RWPE2 (cell line): ENCODE results near the gene APOA1.
A peak's percentile ranks its signal among the peaks of the same experiment; 100 is the strongest.

Experiments
- ATAC-seq: fragments of 200-7000 bp; cut with Tn5 transposase; 3 replicates; pipeline ENCODE4 v1.9.1; 2021; ENCODE audit warnings: low read depth
- DNase-seq: peaks from one replicate; pipeline ENCODE4 v3.0.0-alpha.2; 2020; ENCODE audit warnings: low spot score
- H3K27ac ChIP-seq: fragments of 450-650 bp; 2 replicates; pipeline ENCODE4 v1.5.1; 2017; ENCODE audit warnings: mild to moderate bottlenecking; ENCODE audit not compliant: poor library complexity, severe bottlenecking
- H3K27me3 ChIP-seq: fragments of 250-450 bp; sonication (Bioruptor Pico); 2 replicates; pipeline ENCODE4 v1.5.1; 2021; ENCODE audit warnings: mild to moderate bottlenecking, moderate library complexity; ENCODE audit not compliant: insufficient read depth, poor library complexity, severe bottlenecking
- H3K36me3 ChIP-seq: fragments of 250-450 bp; sonication (Bioruptor Pico); 2 replicates; pipeline ENCODE4 v1.5.1; 2020; ENCODE audit warnings: low read depth, mild to moderate bottlenecking, moderate library complexity
- H3K4me1 ChIP-seq: fragments of 250-450 bp; sonication (Bioruptor Pico); 2 replicates; pipeline ENCODE4 v1.5.1; 2021; ENCODE audit warnings: mild to moderate bottlenecking, moderate library complexity; ENCODE audit not compliant: insufficient read depth, poor library complexity, severe bottlenecking
- H3K4me3 ChIP-seq: fragments of 250-450 bp; sonication (Bioruptor Pico); 2 replicates; pipeline ENCODE4 v1.5.1; 2021; ENCODE audit warnings: mild to moderate bottlenecking, moderate library complexity; ENCODE audit not compliant: severe bottlenecking
- H3K9me3 ChIP-seq: fragments of 250-450 bp; sonication (Bioruptor Pico); 2 replicates; pipeline ENCODE4 v1.5.1; 2021; ENCODE audit warnings: mild to moderate bottlenecking, moderate library complexity; ENCODE audit not compliant: severe bottlenecking
- CTCF ChIP-seq: fragments of 450-650 bp; IDR thresholded peaks from one replicate; pipeline ENCODE4 v1.5.1; 2017; ENCODE audit warnings: mild to moderate bottlenecking, moderate library complexity; ENCODE audit not compliant: poor library complexity, severe bottlenecking

APOA1 gene

DNA sequence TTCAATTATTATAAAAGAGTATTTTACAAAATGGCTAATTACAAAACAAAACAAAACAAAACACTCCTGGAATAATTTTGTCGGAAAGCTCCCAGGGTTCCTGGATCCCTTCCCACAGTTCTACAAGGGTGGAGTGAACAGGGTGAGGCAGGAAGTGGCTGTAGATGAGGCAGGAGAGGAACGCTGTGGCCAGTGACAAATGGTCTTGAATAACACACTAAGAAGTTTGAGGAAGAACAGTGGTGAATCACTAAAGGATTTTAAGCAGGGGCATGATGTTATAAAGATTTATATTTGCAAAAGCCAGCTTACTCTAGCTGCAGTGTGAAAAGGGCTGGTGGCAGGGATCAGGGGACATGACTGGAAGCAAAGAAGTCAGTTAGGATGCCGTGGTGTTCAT lies 33.8 kb upstream of the APOA1 start:
- H3K9me3 ChIP-seq, result no peaks in the 10 kb centered on the region
- no peak for DNase-seq
- H3K27me3 ChIP-seq, result no peaks in the 10 kb centered on the region
- no peak for TF ChIP-seq CTCF
- H3K27ac ChIP-seq, result peak overlapping the region; percentile 70
- peaks cover 36% of the 10 kb centered on the region for H3K36me3 ChIP-seq
- no peak overlapping the region for H3K4me3 ChIP-seq
- H3K4me1 ChIP-seq, result peaks cover 14% of the 10 kb centered on the region
- peak; percentile 97 for ATAC-seq

- Histone ChIP-seq H3K4me1 (peaks cover 14% of the 10 kb centered on the region), H3K27me3 (no peaks in the 10 kb centered on the region), H3K36me3 (peaks cover 36% of the 10 kb centered on the region), H3K27ac (peak overlapping the region; percentile 70), H3K9me3 (no peaks in the 10 kb centered on the region), H3K4me3 (no peak overlapping the region)
- ATAC-seq (no peak), DNase-seq (no peak)
- TF ChIP-seq CTCF, result no peak
These were observed 32.6 kb upstream of the APOA1 start for GRCh38 chr11:116870054-116870453.

DNA sequence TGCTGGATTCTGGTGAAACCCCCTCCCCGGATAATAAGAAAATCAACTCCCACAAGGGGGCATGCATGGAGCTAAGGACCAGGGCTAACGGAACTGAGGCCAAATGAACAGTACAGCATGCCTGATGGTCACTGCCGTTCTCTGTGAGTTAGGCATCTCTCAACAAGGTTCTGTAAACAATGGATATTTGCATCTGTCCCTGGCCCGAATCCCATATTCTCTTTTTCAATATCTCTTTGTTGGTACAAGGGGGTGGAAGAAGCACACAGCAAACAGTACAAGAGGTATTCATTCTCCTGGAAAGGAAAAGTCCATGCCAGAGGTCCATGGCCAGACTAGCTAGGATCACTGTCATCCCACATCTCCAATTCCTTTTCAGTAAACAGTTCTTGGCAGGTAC lies 32.2 kb upstream of the APOA1 start:
- Histone ChIP-seq H3K4me1 (peaks cover 14% of the 10 kb centered on the region), H3K27ac (no peak overlapping the region), H3K27me3 (no peaks in the 10 kb centered on the region), H3K9me3 (no peaks in the 10 kb centered on the region), H3K4me3 (no peak overlapping the region), H3K36me3 (peaks cover 36% of the 10 kb centered on the region)
- TF ChIP-seq CTCF, result no peak
- DNase-seq, result no peak
- no peak for ATAC-seq

- H3K9me3 ChIP-seq, result no peaks in the 10 kb centered on the region
- ATAC-seq (no peak), DNase-seq (no peak)
- H3K27me3 ChIP-seq, result no peaks in the 10 kb centered on the region
- peaks cover 34% of the 10 kb centered on the region for H3K36me3 ChIP-seq
- H3K27ac ChIP-seq, result no peak overlapping the region
- H3K4me3 ChIP-seq, result no peak overlapping the region
- no peak for TF ChIP-seq CTCF
- peaks cover 14% of the 10 kb centered on the region for H3K4me1 ChIP-seq
These were observed 30.6 kb upstream of the APOA1 start for GRCh38 chr11:116868066-116868465.

DNA sequence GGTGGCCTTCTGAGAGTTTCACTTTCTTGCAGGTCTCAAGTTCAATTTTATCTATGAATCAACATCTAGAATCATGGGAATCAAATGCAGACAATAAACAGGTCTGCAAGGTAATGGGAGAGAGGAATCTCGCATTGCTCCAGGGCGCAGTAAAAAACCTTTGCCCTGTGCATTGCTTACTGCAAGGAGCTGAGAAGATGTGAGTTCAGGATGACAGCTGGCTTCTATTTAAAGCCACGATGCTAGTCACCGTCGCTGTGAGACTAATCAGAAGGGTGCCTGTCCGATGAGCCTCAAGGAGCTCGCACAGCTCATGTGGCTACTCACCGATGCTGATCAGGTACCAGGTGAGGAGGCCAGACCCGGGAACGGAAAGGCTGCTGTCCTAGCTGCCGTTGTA lies 30.2 kb upstream of the APOA1 start:
- TF ChIP-seq CTCF, result no peak
- no peaks in the 10 kb centered on the region for H3K9me3 ChIP-seq
- no peak overlapping the region for H3K4me3 ChIP-seq
- DNase-seq, result no peak
- no peak overlapping the region for H3K27ac ChIP-seq
- H3K36me3 ChIP-seq, result peaks cover 29% of the 10 kb centered on the region
- ATAC-seq, result no peak
- H3K4me1 ChIP-seq, result peaks cover 14% of the 10 kb centered on the region
- no peaks in the 10 kb centered on the region for H3K27me3 ChIP-seq
